NCI-H1092 treated with DMSO at 0.1 percent for 48 hours (cell line): Measurements from ENCODE around the gene ZDHHC20.

Experiments used
- DNase-seq: peaks from one replicate; lab custom pipeline; 2025; lab: John Stamatoyannopoulos, UW

ZDHHC20 gene

GRCh38 chr13:21458813-21459701, at the start of gene ZDHHC20:
TSS of gene ZDHHC20 (minus strand) at chr13:21459303. CDS start at chr13:21459171, 132 bp downstream.
- peak; percentile 82 for DNase-seq

GRCh38 chr13:21504379-21504778, 45.3 kb upstream of the ZDHHC20 start:
- no peak for DNase-seq

- DNase-seq: no peak
Observed at GRCh38 chr13:21501686-21502085, 42.6 kb upstream of the ZDHHC20 start.

- no peak for DNase-seq
Observed at GRCh38 chr13:21486322-21486721, 27.2 kb upstream of the ZDHHC20 start.

GRCh38 chr13:21483748-21484147, 24.6 kb upstream of the ZDHHC20 start:
- no peak for DNase-seq

- peak; percentile 32 for DNase-seq
Observed at GRCh38 chr13:21481359-21481758, 22.3 kb upstream of the ZDHHC20 start.

- peak; percentile 84 for DNase-seq
Observed at GRCh38 chr13:21478881-21479808, 20.0 kb upstream of the ZDHHC20 start.

GRCh38 chr13:21476893-21477472, 17.9 kb upstream of the ZDHHC20 start:
- DNase-seq: peak; percentile 88

- DNase-seq: no peak
Observed at GRCh38 chr13:21475115-21475514, 16.0 kb upstream of the ZDHHC20 start.

- DNase-seq: no peak
Observed at GRCh38 chr13:21470785-21471184, 11.7 kb upstream of the ZDHHC20 start.

GRCh38 chr13:21466527-21466926, 7.4 kb upstream of the ZDHHC20 start:
- DNase-seq: no peak

GRCh38 chr13:21465710-21466160, 6.6 kb upstream of the ZDHHC20 start:
- DNase-seq: no peak

- no peak for DNase-seq
Observed at GRCh38 chr13:21463424-21463823, 4.3 kb upstream of the ZDHHC20 start.

GRCh38 chr13:21461131-21461530, 2.0 kb upstream of the ZDHHC20 start:
- no peak for DNase-seq

- DNase-seq: peak; percentile 39
Observed at GRCh38 chr13:21458451-21458812, 671 bp downstream of the ZDHHC20 start.

- no peak for DNase-seq
Observed at GRCh38 chr13:21453387-21454081, 5.6 kb downstream of the ZDHHC20 start.

- DNase-seq: no peak
Observed at GRCh38 chr13:21450936-21451335, 8.2 kb downstream of the ZDHHC20 start.

GRCh38 chr13:21446656-21447055, 12.4 kb downstream of the ZDHHC20 start:
- DNase-seq: no peak

GRCh38 chr13:21445759-21446158, 13.3 kb downstream of the ZDHHC20 start:
- DNase-seq: no peak

GRCh38 chr13:21443171-21443570, 15.9 kb downstream of the ZDHHC20 start:
- DNase-seq: no peak

- no peak for DNase-seq
Observed at GRCh38 chr13:21436582-21436981, 22.5 kb downstream of the ZDHHC20 start.

GRCh38 chr13:21435687-21436151, 23.4 kb downstream of the ZDHHC20 start:
- no peak for DNase-seq
